Measurements from ENCODE around the gene ZKSCAN4. TPM values are rescaled to one million over a fixed set of nuclear protein-coding genes. Genes with fewer than 3 reads are reported as not detected.

ZKSCAN4 gene
- polyA plus RNA-seq, 1 of the 3 experiments (the other 2 are of a cell fraction) = 2.9 TPM

- TF ChIP-seq, protein P1, sequence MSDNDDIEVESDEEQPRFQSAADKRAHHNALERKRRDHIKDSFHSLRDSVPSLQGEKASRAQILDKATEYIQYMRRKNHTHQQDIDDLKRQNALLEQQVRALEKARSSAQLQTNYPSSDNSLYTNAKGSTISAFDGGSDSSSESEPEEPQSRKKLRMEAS (IDR thresholded peaks at IDR 0.05; ENCODE audit: low read depth) = no peak
- TF ChIP-seq, protein P2, sequence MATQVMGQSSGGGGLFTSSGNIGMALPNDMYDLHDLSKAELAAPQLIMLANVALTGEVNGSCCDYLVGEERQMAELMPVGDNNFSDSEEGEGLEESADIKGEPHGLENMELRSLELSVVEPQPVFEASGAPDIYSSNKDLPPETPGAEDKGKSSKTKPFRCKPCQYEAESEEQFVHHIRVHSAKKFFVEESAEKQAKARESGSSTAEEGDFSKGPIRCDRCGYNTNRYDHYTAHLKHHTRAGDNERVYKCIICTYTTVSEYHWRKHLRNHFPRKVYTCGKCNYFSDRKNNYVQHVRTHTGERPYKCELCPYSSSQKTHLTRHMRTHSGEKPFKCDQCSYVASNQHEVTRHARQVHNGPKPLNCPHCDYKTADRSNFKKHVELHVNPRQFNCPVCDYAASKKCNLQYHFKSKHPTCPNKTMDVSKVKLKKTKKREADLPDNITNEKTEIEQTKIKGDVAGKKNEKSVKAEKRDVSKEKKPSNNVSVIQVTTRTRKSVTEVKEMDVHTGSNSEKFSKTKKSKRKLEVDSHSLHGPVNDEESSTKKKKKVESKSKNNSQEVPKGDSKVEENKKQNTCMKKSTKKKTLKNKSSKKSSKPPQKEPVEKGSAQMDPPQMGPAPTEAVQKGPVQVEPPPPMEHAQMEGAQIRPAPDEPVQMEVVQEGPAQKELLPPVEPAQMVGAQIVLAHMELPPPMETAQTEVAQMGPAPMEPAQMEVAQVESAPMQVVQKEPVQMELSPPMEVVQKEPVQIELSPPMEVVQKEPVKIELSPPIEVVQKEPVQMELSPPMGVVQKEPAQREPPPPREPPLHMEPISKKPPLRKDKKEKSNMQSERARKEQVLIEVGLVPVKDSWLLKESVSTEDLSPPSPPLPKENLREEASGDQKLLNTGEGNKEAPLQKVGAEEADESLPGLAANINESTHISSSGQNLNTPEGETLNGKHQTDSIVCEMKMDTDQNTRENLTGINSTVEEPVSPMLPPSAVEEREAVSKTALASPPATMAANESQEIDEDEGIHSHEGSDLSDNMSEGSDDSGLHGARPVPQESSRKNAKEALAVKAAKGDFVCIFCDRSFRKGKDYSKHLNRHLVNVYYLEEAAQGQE (IDR thresholded peaks at IDR 0.05; ENCODE audit: low read depth, low read length) = no peak
- TF ChIP-seq RAD21 (IDR thresholded peaks at IDR 0.05; ENCODE audit: low read length) (no peak), ELF1 (IDR thresholded peaks at IDR 0.05) (no peak), SIN3A (IDR thresholded peaks at IDR 0.05; ENCODE audit: borderline replicate concordance, low read depth, low read length) (no peak), EZH2phosphoT487 (IDR thresholded peaks at IDR 0.05; ENCODE audit: borderline replicate concordance, low read depth) (no peak)
Measured at GRCh38 chr6:28296520-28297060, 44.5 kb upstream of the ZKSCAN4 start.

GRCh38 chr6:28295326-28295725 lies 43.3 kb upstream of the ZKSCAN4 start:
- no peaks in the 10 kb centered on the region for H3K27me3 ChIP-seq (ENCODE audit: insufficient read depth)
- H3F3A ChIP-seq (replicated peaks; ENCODE audit: insufficient read depth) = no peaks in the 10 kb centered on the region
- H3K27ac ChIP-seq (ENCODE audit: low read depth in 2 of 2, low read length in 1 of 2) = no peak overlapping the region
- no peak overlapping the region for H2AFZ ChIP-seq (ENCODE audit: low read depth)
- H3K4me3 ChIP-seq (ENCODE audit: low read depth in 2 of 2, low read length in 1 of 2) = no peak overlapping the region
- WGBS (ENCODE audit: low lambda C conversion rate) = 96% methylated on average over 5 of the region's 5 CpGs
- H3K4me2 ChIP-seq = no peak overlapping the region
- H3K9me3 ChIP-seq = no peaks in the 10 kb centered on the region
- H3K9ac ChIP-seq = no peak overlapping the region
- no peaks in the 10 kb centered on the region for H4K20me1 ChIP-seq (ENCODE audit: insufficient read depth)
- H3K4me1 ChIP-seq (ENCODE audit: control insufficient read depth in 1 of 2, insufficient read depth in 2 of 2, low read depth in 1 of 2, low read length in 1 of 2) = no peaks in the 10 kb centered on the region
- no peak for TF ChIP-seq GABPA (IDR thresholded peaks at IDR 0.05; ENCODE audit: low read depth)
- TF ChIP-seq USF2 (IDR thresholded peaks at IDR 0.05; ENCODE audit: borderline replicate concordance, low read depth, low read length) = no peak
- TF ChIP-seq, protein P3, sequence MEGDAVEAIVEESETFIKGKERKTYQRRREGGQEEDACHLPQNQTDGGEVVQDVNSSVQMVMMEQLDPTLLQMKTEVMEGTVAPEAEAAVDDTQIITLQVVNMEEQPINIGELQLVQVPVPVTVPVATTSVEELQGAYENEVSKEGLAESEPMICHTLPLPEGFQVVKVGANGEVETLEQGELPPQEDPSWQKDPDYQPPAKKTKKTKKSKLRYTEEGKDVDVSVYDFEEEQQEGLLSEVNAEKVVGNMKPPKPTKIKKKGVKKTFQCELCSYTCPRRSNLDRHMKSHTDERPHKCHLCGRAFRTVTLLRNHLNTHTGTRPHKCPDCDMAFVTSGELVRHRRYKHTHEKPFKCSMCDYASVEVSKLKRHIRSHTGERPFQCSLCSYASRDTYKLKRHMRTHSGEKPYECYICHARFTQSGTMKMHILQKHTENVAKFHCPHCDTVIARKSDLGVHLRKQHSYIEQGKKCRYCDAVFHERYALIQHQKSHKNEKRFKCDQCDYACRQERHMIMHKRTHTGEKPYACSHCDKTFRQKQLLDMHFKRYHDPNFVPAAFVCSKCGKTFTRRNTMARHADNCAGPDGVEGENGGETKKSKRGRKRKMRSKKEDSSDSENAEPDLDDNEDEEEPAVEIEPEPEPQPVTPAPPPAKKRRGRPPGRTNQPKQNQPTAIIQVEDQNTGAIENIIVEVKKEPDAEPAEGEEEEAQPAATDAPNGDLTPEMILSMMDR (IDR thresholded peaks at IDR 0.05) = no peak
- no peaks in the 10 kb centered on the region for H3K9me2 ChIP-seq
- ChIA-PET CTCF (interaction anchor here (1.7 kb wide), 1 partner anchor 10 kb away, joined by 4 read pairs; no protein-coding TSS in a partner anchor), POLR2A (no interaction called here)
- H3K79me2 ChIP-seq (ENCODE audit: insufficient read depth) = no peaks in the 10 kb centered on the region
- no peak for DNase-seq
- peaks cover 11 to 28% of the 10 kb centered on the region in 2 experiments for H3K36me3 ChIP-seq (replicated peaks in 1 of 2; ENCODE audit: control insufficient read depth in 1 of 2, insufficient read depth in 2 of 2, low read length in 1 of 2)

More at GRCh38 chr6:28296520-28297060, 44.5 kb upstream of the ZKSCAN4 start:
- no peak overlapping the region for H3K27ac ChIP-seq (ENCODE audit: low read depth in 2 of 2, low read length in 1 of 2)
- H3K4me2 ChIP-seq = no peak overlapping the region
- no peaks in the 10 kb centered on the region for H3K9me2 ChIP-seq
- WGBS (ENCODE audit: low lambda C conversion rate) = 97% methylated on average over 7 of the region's 7 CpGs
- ChIA-PET POLR2A (no interaction called here), CTCF (no interaction called here)
- H3K36me3 ChIP-seq (replicated peaks in 1 of 2; ENCODE audit: control insufficient read depth in 1 of 2, insufficient read depth in 2 of 2, low read length in 1 of 2) = peaks cover 20 to 29% of the 10 kb centered on the region in 2 experiments
- no peak for DNase-seq
- no peaks in the 10 kb centered on the region for H3K4me1 ChIP-seq (ENCODE audit: control insufficient read depth in 1 of 2, insufficient read depth in 2 of 2, low read depth in 1 of 2, low read length in 1 of 2)
- H3K9me3 ChIP-seq = no peaks in the 10 kb centered on the region
- H3F3A ChIP-seq (replicated peaks; ENCODE audit: insufficient read depth) = no peaks in the 10 kb centered on the region
- H3K9ac ChIP-seq = no peak overlapping the region
- H4K20me1 ChIP-seq (ENCODE audit: insufficient read depth) = no peaks in the 10 kb centered on the region
- no peaks in the 10 kb centered on the region for H3K27me3 ChIP-seq (ENCODE audit: insufficient read depth)
- no peak overlapping the region for H3K4me3 ChIP-seq (ENCODE audit: low read depth in 2 of 2, low read length in 1 of 2)
- H2AFZ ChIP-seq (ENCODE audit: low read depth) = no peak overlapping the region
- no peaks in the 10 kb centered on the region for H3K79me2 ChIP-seq (ENCODE audit: insufficient read depth)

Measured in SK-N-SH (cell line).